HG03378 (cell line): ENCODE results near the gene RPL11.
"Not testable (repeated sequence)": the region's sequence is repeated elsewhere in the genome, so short reads cannot be mapped to it uniquely, and the experiment has no call there.

ENCODE experiments used
- ATAC-seq: cut with Tn5 transposase; IDR thresholded peaks from one replicate; pipeline ENCODE4 v1.9.1; 2021; ENCODE audit warnings: mild to moderate bottlenecking, moderate library complexity; ENCODE audit not compliant: unreplicated experiment

RPL11 gene

DNA sequence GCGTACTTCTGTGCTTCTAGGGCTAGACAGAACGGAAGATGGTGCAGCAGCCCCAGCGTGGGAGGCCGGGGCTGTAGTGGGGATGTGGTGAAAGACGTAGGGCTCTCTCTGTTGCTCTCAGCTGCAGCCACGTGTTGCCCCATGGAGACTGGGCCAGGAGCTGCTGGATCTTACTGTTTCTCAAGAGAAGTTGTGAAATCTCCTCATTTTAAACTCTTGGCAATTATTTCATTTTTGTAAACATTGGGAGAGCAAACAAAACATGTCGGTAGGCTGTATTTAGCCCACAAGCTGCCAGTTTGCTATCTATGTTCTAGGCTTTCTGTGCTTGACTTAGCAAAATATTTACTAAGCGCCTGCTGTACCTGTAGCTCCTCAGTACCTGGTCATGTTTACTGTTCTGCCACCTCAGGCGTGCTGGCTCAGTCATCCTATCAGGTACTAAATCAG, 35.8 kb downstream of the RPL11 start:
- no peak for ATAC-seq

- ATAC-seq: no peak
These were observed 41.0 kb downstream of the RPL11 start for GRCh38 chr1:23732363-23733224.

DNA sequence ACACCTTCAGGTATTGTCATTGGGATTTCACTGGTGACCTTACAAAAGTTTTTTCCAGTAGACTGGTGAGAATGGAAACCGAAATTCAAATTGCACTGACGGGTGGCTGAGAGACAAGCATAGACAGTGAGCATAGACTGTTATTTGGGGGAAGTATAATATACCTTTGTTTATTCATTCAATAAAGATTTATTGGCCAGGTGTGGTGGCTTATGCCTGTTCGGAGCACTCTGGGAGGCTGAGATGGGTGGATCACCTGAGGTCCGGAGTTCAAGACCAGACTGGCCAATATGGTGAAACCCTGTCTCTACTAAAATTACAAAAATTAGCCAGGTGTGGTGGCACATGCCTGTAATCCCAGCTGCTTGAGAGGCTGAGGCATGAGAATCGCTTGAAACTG, 41.7 kb downstream of the RPL11 start:
- ATAC-seq: not testable (repeated sequence)

DNA sequence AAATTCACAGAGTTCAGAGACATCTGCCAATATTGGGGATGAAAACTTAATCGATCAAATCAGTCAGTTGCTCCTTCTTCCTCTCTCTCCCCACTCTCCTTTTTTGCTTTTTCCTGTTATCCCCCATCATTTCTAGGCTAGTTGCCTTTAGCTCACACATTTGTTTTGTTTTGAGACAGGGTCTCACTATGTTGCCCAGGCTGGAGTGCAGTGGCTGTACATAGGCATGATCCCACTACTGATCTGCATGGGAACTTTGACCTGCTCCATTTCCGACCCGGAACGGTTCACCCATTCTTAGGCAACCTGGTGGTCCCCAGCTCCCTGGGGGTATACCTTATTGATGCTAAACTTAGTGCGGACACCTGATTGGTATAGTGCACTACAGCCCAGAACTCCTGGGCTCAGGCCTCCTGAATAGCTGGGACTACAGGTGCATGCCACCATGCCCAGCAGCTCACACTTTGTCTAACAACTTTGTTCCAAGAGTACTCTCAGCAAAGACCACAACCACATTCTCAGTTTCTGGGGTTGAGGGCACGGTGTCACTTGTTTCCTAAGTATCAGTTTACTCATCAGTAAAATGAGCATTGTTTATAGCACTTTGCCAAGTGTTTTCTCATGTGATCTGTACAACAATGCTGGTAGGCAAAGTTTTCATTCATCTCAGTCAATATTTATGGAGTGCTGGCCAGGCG, 45.0 kb downstream of the RPL11 start:
- ATAC-seq: no peak

GRCh38 chr1:23741609-23742008, 50.0 kb downstream of the RPL11 start:
- no peak for ATAC-seq

DNA sequence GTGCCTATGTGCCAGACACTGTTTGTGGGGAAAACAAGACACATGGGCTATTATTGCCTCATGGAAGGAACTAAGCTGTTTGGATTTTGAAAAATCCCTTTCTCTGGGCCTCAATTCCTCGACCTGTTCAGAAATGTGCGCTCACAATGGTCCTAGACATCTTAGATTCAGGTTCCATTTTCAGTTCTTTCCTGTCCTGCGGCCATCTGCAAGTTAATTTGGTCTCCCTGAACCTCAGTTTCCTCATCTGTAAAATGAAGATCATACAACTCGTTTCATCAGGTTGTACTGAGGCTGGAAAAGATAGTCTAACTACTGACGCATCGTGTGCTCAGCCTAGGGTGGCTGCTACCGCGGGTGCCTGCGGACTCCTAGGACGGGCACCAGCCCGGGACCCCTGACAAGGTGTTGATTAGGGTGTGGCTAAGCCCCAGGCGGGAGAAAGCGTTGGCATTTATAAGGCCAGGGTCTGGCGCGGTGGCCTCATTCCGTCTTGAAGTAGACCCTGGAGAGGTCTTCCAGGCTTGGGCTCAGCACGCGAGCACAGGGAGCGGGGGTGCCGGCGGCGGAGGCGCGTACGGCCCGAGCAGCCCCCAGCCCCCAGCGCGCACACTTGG, 51.2 kb downstream of the RPL11 start:
- ATAC-seq: peak; percentile 17

DNA sequence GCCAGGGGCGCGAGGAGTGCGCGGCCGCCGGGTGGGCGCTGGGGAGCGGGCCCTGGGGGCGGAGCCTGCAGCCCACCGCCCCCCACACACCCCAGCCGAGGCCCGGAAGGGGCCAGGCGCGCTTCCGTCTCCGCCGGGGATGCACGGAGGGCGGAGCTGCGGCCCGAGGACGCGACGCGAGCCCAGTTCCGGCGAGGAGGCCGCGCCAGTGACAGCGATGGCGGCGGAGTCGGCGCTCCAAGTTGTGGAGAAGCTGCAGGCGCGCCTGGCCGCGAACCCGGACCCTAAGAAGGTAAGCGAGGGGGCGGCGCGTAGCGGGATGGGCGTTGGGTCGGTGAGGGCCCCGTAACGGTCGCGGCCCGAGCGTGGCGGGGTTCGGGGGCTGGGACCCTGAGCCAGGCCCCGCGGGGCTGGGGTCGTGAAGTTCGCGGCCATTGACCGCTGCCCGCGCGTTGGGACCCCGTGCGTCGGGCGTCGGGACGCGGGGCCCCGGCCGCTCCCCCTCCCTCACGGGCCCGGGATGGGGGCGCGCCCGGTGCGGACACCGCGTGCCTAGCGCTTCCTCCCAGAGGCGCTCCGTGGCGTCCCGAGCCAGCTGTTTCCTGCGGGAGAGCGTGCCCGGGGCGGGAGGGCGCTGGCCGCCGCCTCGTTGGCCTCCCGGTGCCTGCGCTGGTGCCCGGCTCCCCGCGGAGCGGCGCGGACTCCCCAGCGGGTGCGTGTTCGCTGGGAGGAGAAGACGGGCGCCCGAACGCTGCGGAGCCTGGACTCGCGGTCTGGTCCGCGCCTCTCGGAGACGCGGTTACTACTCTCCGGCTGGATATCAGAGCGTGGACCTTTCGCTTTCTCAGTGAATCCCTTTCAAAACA, 51.9 kb downstream of the RPL11 start, which contains the start of gene ELOA:
Gene ELOA, plus strand, starts transcription at position 185 of the 866 bp plus-strand sequence. Its CDS starts 33 bp downstream, at position 218.
- peak; percentile 47 for ATAC-seq

GRCh38 chr1:23745515-23745914, 53.9 kb downstream of the RPL11 start:
- no peak for ATAC-seq
